Hepatocyte (in vitro differentiated cells): Measurements from ENCODE around the gene TRMT61A. TPM values are rescaled to one million over a fixed set of nuclear protein-coding genes. Genes with fewer than 3 reads are reported as not detected.

ENCODE experiments used
- DNase-seq: peaks from one replicate; pipeline ENCODE4 v3.0.0-alpha.2; 2016; ENCODE audit warnings: low spot score
- H2AFZ ChIP-seq: fragments of 200-600 bp; sonication (generic); 2 replicates; pipeline ENCODE4 v1.6.0; 2016; ENCODE audit warnings: antibody characterized with exemption, mild to moderate bottlenecking
- H3K27ac ChIP-seq: fragments of 200-600 bp; sonication (generic); 2 replicates; pipeline ENCODE4 v1.5.1; 2016; ENCODE audit warnings: mild to moderate bottlenecking
- H3K27me3 ChIP-seq: fragments of 200-600 bp; sonication (generic); 2 replicates; pipeline ENCODE4 v1.6.1; 2016
- H3K36me3 ChIP-seq: fragments of 200-600 bp; sonication (generic); replicated peaks from 2 replicates; pipeline ENCODE4 v1.5.1; 2016; ENCODE audit warnings: low read depth; ENCODE audit not compliant: insufficient read depth
- H3K4me1 ChIP-seq: fragments of 200-600 bp; sonication (generic); 2 replicates; pipeline ENCODE4 v1.5.1; 2016; ENCODE audit warnings: mild to moderate bottlenecking, moderate library complexity; ENCODE audit not compliant: insufficient read depth
- H3K4me2 ChIP-seq: fragments of 200-600 bp; sonication (generic); 2 replicates; pipeline ENCODE4 v1.6.0; 2016
- H3K4me3 ChIP-seq: fragments of 200-600 bp; sonication (generic); 2 replicates; pipeline ENCODE4 v1.5.1; 2016; ENCODE audit warnings: mild to moderate bottlenecking
- H3K79me2 ChIP-seq: fragments of 200-600 bp; sonication (generic); 2 replicates; pipeline ENCODE4 v1.6.0; 2017; ENCODE audit warnings: mild to moderate bottlenecking
- H3K9me2 ChIP-seq: fragments of 200-600 bp; sonication (generic); replicated peaks from 2 replicates; pipeline ENCODE4 v1.6.0; 2017; ENCODE audit warnings: mild to moderate bottlenecking; ENCODE audit not compliant: insufficient read depth
- H3K9me3 ChIP-seq: fragments of 200-600 bp; sonication (generic); 2 replicates; pipeline ENCODE4 v1.5.1; 2016; ENCODE audit warnings: low read depth, mild to moderate bottlenecking
- H4K20me1 ChIP-seq: fragments of 200-600 bp; sonication (generic); 2 replicates; pipeline ENCODE4 v1.6.0; 2016; ENCODE audit warnings: mild to moderate bottlenecking; ENCODE audit not compliant: insufficient read depth, poor library complexity, severe bottlenecking
- CTCF ChIP-seq: fragments of 200-600 bp; sonication (generic); IDR thresholded peaks from 2 replicates; pipeline ENCODE4 v1.5.1; 2016; ENCODE audit warnings: antibody characterized with exemption, mild to moderate bottlenecking; ENCODE audit not compliant: poor library complexity
- EZH2 ChIP-seq: fragments of 200-600 bp; sonication (generic); IDR thresholded peaks from 2 replicates; pipeline ENCODE4 v1.6.1; 2016; ENCODE audit warnings: antibody characterized with exemption, mild to moderate bottlenecking, borderline replicate concordance
- EZH2phosphoT487 ChIP-seq: fragments of 200-600 bp; sonication (generic); IDR thresholded peaks from one replicate; pipeline ENCODE4 v1.6.1; 2018; ENCODE audit warnings: antibody characterized with exemption, mild to moderate bottlenecking, low read depth, moderate library complexity; ENCODE audit not compliant: unreplicated experiment, severe bottlenecking
- WGBS: methylation state at CpG from one replicate; pipeline ENCODE4 v1.1.6; 2016; ENCODE audit warnings: low lambda C conversion rate; ENCODE audit errors: missing lambda C conversion rate; 5-methylcytosine and 5-hydroxymethylcytosine counted together
- polyA plus RNA-seq: library from polyadenylated mRNA; unstranded; fragments of >200 nt; fragmentation: Nextera tagmentation; extraction: Ambion mirVana; gene quantifications from 2 replicates; pipeline ENCODE4 v1.2.1, GENCODE V29; 2016
- total RNA-seq: library from RNA; depleted of rRNA; stranded (reverse); fragments of >200 nt; gene quantifications from 2 replicates; pipeline ENCODE4 v1.2.3, GENCODE V29; 2014

Gene TRMT61A
- total RNA-seq: 8.2 and 8.9 TPM in 2 replicates
- 13.2 and 15.0 TPM in 2 replicates for polyA plus RNA-seq

- Histone ChIP-seq H3K79me2 (peaks cover 41% of the 10 kb centered on the region), H3K9me2 (no peaks in the 10 kb centered on the region), H3K36me3 (no peaks in the 10 kb centered on the region), H3K4me1 (peaks cover 44% of the 10 kb centered on the region), H3K27ac (peak within 1 kb of the TSS; percentile 99), H2AFZ (peak within 1 kb of the TSS; percentile 49), H3K4me2 (peak within 1 kb of the TSS; percentile 97), H3K27me3 (no peaks in the 10 kb centered on the region), H3K9me3 (no peaks in the 10 kb centered on the region), H4K20me1 (no peaks in the 10 kb centered on the region), H3K4me3 (peak within 1 kb of the TSS; percentile 78)
- TF ChIP-seq EZH2phosphoT487 (no peak), CTCF (no peak), EZH2 (no peak)
- DNase-seq: peak; percentile 94
- WGBS: 12% methylated on average over 33 of the region's 70 CpGs
Observed at GRCh38 chr14:103528587-103529382, at the start of gene TRMT61A. Gene TRMT61A (plus strand): TSS chr14:103529196. CDS start chr14:103529979, 783 bp downstream.

GRCh38 chr14:103480595-103480994 is 48.4 kb upstream of the TRMT61A start:
- H3K79me2 ChIP-seq: no peaks in the 10 kb centered on the region
- no peaks in the 10 kb centered on the region for H3K9me3 ChIP-seq
- H3K4me1 ChIP-seq: no peaks in the 10 kb centered on the region
- H4K20me1 ChIP-seq: no peaks in the 10 kb centered on the region
- no peaks in the 10 kb centered on the region for H3K9me2 ChIP-seq
- no peak overlapping the region for H2AFZ ChIP-seq
- H3K27ac ChIP-seq: no peak overlapping the region
- no peaks in the 10 kb centered on the region for H3K27me3 ChIP-seq
- no peak for DNase-seq
- H3K36me3 ChIP-seq: peaks cover 2% of the 10 kb centered on the region
- TF ChIP-seq EZH2 (no peak), EZH2phosphoT487 (no peak), CTCF (no peak)
- H3K4me3 ChIP-seq: no peak overlapping the region
- WGBS: 95% methylated on average over 3 of the region's 3 CpGs
- no peak overlapping the region for H3K4me2 ChIP-seq

- H3K27ac ChIP-seq: no peak overlapping the region
- no peak overlapping the region for H3K4me3 ChIP-seq
- no peaks in the 10 kb centered on the region for H3K27me3 ChIP-seq
- H2AFZ ChIP-seq: no peak overlapping the region
- 70% methylated on average over 5 of the region's 5 CpGs for WGBS
- no peaks in the 10 kb centered on the region for H3K4me1 ChIP-seq
- H3K9me2 ChIP-seq: no peaks in the 10 kb centered on the region
- no peak overlapping the region for H3K4me2 ChIP-seq
- TF ChIP-seq EZH2phosphoT487 (no peak), CTCF (no peak), EZH2 (no peak)
- no peaks in the 10 kb centered on the region for H3K36me3 ChIP-seq
- no peaks in the 10 kb centered on the region for H3K79me2 ChIP-seq
- no peaks in the 10 kb centered on the region for H3K9me3 ChIP-seq
- H4K20me1 ChIP-seq: no peaks in the 10 kb centered on the region
- no peak for DNase-seq
Observed at GRCh38 chr14:103483600-103483999, 45.4 kb upstream of the TRMT61A start.
